ENCODE measurements around the gene MYRFL. TPM values are rescaled to one million over a fixed set of nuclear protein-coding genes. Genes with fewer than 3 reads are reported as not detected.
"Not testable (repeated sequence)": the region's sequence is repeated elsewhere in the genome, so short reads cannot be mapped to it uniquely, and the experiment has no call there.

The MYRFL gene
- total RNA-seq, 1 experiment from 2014 or later: 0.57 TPM

DNA sequence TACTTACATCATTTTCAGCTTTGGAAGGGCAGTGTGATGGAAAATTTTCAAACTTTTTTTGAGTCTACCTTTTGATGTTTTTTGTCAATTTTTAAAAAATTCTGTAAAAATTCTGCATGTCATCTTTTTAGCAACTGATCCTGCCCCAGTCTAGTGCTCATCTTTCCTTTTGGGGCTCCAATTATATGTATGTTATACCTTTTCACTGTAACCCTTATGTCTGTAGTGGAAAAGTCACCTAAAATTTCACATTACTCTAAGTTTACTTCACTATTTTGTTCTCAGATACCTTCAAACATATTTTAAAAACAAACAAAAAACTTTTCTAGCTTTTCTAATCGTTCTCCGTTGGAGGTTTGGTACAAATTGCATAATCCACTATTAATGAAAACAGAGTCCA is 32.5 kb upstream of the MYRFL start:
- H3K27ac Mint-ChIP-seq: no peak overlapping the region
- H3K23me2 ChIP-seq (ENCODE audit: insufficient read length, low read depth, low read length, poor library complexity, severe bottlenecking): no peaks in the 10 kb centered on the region

DNA sequence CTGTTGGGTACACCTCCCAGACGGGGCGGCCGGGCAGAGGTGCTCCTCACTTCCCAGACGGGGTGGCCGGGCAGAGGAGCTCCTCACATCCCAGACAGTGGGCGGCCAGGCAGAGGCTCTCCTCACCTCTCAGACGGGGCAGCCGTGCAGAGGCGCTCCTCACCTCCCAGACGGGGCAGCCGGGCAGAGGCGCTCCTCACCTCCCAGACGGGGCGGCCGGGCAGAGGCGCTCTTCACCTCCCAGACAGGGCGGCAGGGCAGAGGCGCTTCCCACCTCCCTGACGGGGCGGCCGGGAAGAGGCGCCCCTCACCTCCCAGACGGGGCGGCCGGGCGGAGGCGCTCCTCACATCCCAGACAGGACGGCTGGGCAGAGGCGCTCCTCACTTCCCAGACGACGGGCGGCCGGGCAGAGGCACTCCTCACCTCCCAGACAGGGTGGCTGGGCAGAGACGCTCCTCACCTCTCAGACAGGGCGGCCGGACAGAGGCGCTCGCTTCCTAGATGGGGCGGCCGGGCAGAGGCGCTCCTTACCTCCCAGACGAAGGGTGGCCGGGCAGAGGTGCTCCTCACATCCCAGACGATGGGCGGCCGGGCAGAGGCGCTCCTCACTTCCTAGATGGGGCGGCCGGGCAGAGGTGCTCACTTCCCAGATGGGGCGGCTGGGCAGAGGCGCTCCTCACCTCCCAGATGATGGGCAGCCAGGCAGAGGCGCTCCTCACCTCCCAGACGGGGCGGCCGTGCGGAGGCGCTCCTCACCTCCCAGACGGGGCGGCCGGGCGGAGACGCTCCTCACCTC is 17.7 kb upstream of the MYRFL start:
- not testable (repeated sequence) for H2BK5ac ChIP-seq (ENCODE audit: insufficient read length, low read length); H3K23me2 ChIP-seq (ENCODE audit: insufficient read length, low read depth, low read length, poor library complexity, severe bottlenecking); DNase-seq; H4K20me1 ChIP-seq (ENCODE audit: control insufficient read depth, insufficient read depth, insufficient read length); H4K5ac ChIP-seq (ENCODE audit: insufficient read length, low read depth, low read length); H3K9ac ChIP-seq (ENCODE audit: extremely low read depth, insufficient read length, low read length); H3K56ac ChIP-seq (ENCODE audit: insufficient read length, low read depth, low read length); H2BK20ac ChIP-seq (ENCODE audit: low read depth, low read length, poor library complexity, severe bottlenecking); H3K27me3 ChIP-seq (ENCODE audit: insufficient read depth, low read length); H3K79me1 ChIP-seq (ENCODE audit: insufficient read depth, low read depth, low read length, poor library complexity, severe bottlenecking); H3K4ac ChIP-seq (ENCODE audit: low read depth, low read length); H2BK12ac ChIP-seq (ENCODE audit: insufficient read length, low read depth, low read length); H3K14ac ChIP-seq (ENCODE audit: insufficient read depth, low read length); H4K8ac ChIP-seq (replicated peaks; ENCODE audit: insufficient read length, low read depth, low read length); H3K18ac ChIP-seq (ENCODE audit: insufficient read length, low read depth, low read length); H3K4me1 Mint-ChIP-seq; H3K23ac ChIP-seq (ENCODE audit: insufficient read length, low read depth, low read length); H3K79me2 ChIP-seq (ENCODE audit: insufficient read depth, low read length); H2AK5ac ChIP-seq (ENCODE audit: insufficient read length, low read length); H3K4me2 ChIP-seq (ENCODE audit: insufficient read depth, insufficient read length, low read length); H3K4me1 ChIP-seq (ENCODE audit: insufficient read depth, low read length); H3T11ph ChIP-seq (ENCODE audit: low read length); H3K27ac ChIP-seq (ENCODE audit: insufficient read length, low read depth, low read length); H2BK120ac ChIP-seq (ENCODE audit: low read depth, low read length, poor library complexity, severe bottlenecking); H3K27ac Mint-ChIP-seq; H2AFZ ChIP-seq (ENCODE audit: low read length); H2BK15ac ChIP-seq (ENCODE audit: low read depth, low read length); H4K91ac ChIP-seq (ENCODE audit: insufficient read length, low read depth, low read length); H3K4me3 Mint-ChIP-seq; H3K27me3 Mint-ChIP-seq (ENCODE audit: low read depth)
- peaks cover 47 to 79% (median 69%) of the 10 kb centered on the region in 3 experiments for H3K36me3 Mint-ChIP-seq (ENCODE audit: insufficient read depth in 1 of 3, low read depth in 3 of 3)
- peaks cover 11% of the 10 kb centered on the region for H3K9me3 ChIP-seq (ENCODE audit: control insufficient read depth, low read depth, low read length)
- WGBS (ENCODE audit: extremely low coverage, insufficient read length, low lambda C conversion rate): no CpG with 5 or more reads among the region's 62 CpGs
- peaks cover 51 to 55% of the 10 kb centered on the region in 2 experiments for H3K9me3 Mint-ChIP-seq

More for the DNA sequence above, 32.5 kb upstream of the MYRFL start:
- Histone ChIP-seq H4K91ac (ENCODE audit: insufficient read length, low read depth, low read length) (no peak overlapping the region), H3K27me3 (ENCODE audit: insufficient read depth, low read length) (no peaks in the 10 kb centered on the region), H3K79me2 (ENCODE audit: insufficient read depth, low read length) (no peaks in the 10 kb centered on the region), H3K4ac (ENCODE audit: low read depth, low read length) (no peak overlapping the region), H3K18ac (ENCODE audit: insufficient read length, low read depth, low read length) (no peak overlapping the region), H3K9ac (ENCODE audit: extremely low read depth, insufficient read length, low read length) (no peak overlapping the region), H4K8ac (replicated peaks; ENCODE audit: insufficient read length, low read depth, low read length) (no peak overlapping the region), H4K5ac (ENCODE audit: insufficient read length, low read depth, low read length) (no peak overlapping the region), H2BK120ac (ENCODE audit: low read depth, low read length, poor library complexity, severe bottlenecking) (no peak overlapping the region), H3K9me3 (ENCODE audit: control insufficient read depth, low read depth, low read length) (peaks cover 15% of the 10 kb centered on the region), H2BK20ac (ENCODE audit: low read depth, low read length, poor library complexity, severe bottlenecking) (no peak overlapping the region), H3T11ph (ENCODE audit: low read length) (no peak overlapping the region), H2BK15ac (ENCODE audit: low read depth, low read length) (no peak overlapping the region), H3K14ac (ENCODE audit: insufficient read depth, low read length) (no peak overlapping the region), H2AFZ (ENCODE audit: low read length) (no peak overlapping the region), H2BK12ac (ENCODE audit: insufficient read length, low read depth, low read length) (no peak overlapping the region), H2AK5ac (ENCODE audit: insufficient read length, low read length) (no peak overlapping the region), H2BK5ac (ENCODE audit: insufficient read length, low read length) (no peak overlapping the region), H3K4me1 (ENCODE audit: insufficient read depth, low read length) (no peaks in the 10 kb centered on the region), H3K27ac (ENCODE audit: insufficient read length, low read depth, low read length) (no peak overlapping the region), H4K20me1 (ENCODE audit: control insufficient read depth, insufficient read depth, insufficient read length) (no peaks in the 10 kb centered on the region), H3K4me2 (ENCODE audit: insufficient read depth, insufficient read length, low read length) (no peak overlapping the region), H3K23ac (ENCODE audit: insufficient read length, low read depth, low read length) (no peak overlapping the region), H3K79me1 (ENCODE audit: insufficient read depth, low read depth, low read length, poor library complexity, severe bottlenecking) (no peaks in the 10 kb centered on the region), H3K56ac (ENCODE audit: insufficient read length, low read depth, low read length) (no peak overlapping the region)
- H3K4me1 Mint-ChIP-seq: no peaks in the 10 kb centered on the region
- H3K27me3 Mint-ChIP-seq (ENCODE audit: low read depth): no peaks in the 10 kb centered on the region
- WGBS (ENCODE audit: extremely low coverage, insufficient read length, low lambda C conversion rate): no CpG with 5 or more reads among the region's 2 CpGs
- no peak overlapping the region for H3K4me3 Mint-ChIP-seq
- H3K36me3 Mint-ChIP-seq (ENCODE audit: insufficient read depth in 1 of 3, low read depth in 3 of 3): peaks cover 33 to 68% (median 58%) of the 10 kb centered on the region in 3 experiments
- H3K9me3 Mint-ChIP-seq: peaks cover 33 to 35% of the 10 kb centered on the region in 2 experiments
- DNase-seq: no peak
- TF ChIP-seq, protein P1, sequence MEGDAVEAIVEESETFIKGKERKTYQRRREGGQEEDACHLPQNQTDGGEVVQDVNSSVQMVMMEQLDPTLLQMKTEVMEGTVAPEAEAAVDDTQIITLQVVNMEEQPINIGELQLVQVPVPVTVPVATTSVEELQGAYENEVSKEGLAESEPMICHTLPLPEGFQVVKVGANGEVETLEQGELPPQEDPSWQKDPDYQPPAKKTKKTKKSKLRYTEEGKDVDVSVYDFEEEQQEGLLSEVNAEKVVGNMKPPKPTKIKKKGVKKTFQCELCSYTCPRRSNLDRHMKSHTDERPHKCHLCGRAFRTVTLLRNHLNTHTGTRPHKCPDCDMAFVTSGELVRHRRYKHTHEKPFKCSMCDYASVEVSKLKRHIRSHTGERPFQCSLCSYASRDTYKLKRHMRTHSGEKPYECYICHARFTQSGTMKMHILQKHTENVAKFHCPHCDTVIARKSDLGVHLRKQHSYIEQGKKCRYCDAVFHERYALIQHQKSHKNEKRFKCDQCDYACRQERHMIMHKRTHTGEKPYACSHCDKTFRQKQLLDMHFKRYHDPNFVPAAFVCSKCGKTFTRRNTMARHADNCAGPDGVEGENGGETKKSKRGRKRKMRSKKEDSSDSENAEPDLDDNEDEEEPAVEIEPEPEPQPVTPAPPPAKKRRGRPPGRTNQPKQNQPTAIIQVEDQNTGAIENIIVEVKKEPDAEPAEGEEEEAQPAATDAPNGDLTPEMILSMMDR (conservative IDR thresholded peaks at IDR 0.05): no peak
